Measurements from ENCODE around the gene OR2T4. TPM values are rescaled to one million over a fixed set of nuclear protein-coding genes. Genes with fewer than 3 reads are reported as not detected.

The OR2T4 gene
- not detected in 5 replicates for total RNA-seq (2022; extraction: Qiagen RNA extraction)

GRCh38 chr1:248361121-248361715, at the start of gene OR2T4:
TSS of gene OR2T4 (plus strand) at chr1:248361665. CDS start at chr1:248361665, 0 bp downstream.

GRCh38 chr1:248324468-248324867, 37.0 kb upstream of the OR2T4 start, which contains the start of gene OR2M7:
TSS of gene OR2M7 (minus strand) at chr1:248324568. CDS start at chr1:248324568, 0 bp downstream.

GRCh38 chr1:248348475-248348874, 13.0 kb upstream of the OR2T4 start, which contains the start of gene OR14C36:
TSS of gene OR14C36 (plus strand) at chr1:248348775. CDS start at chr1:248348775, 0 bp downstream.

GRCh38 chr1:248375446-248375845, 14.0 kb downstream of the OR2T4 start, which contains the start of gene OR2T6:
TSS of gene OR2T6 (plus strand) at chr1:248375746. CDS start at chr1:248387609, 11,863 bp downstream.

GRCh38 chr1:248402748-248403147, 41.3 kb downstream of the OR2T4 start, which contains the start of gene OR2T1:
TSS of gene OR2T1 (plus strand) at chr1:248403048. CDS start at chr1:248406148, 3,100 bp downstream.

Other genes with a start within 250 kb of the OR2T4 start
- gene OR2M5, start 216.5 kb upstream of the OR2T4 start, total RNA-seq (2022; extraction: Qiagen RNA extraction), result not detected in 5 replicates
- gene OR2M2, start 186.8 kb upstream of the OR2T4 start, total RNA-seq (2022; extraction: Qiagen RNA extraction), result not detected in 5 replicates
- not detected in 5 replicates for gene OR2M3, start 164.4 kb upstream of the OR2T4 start, total RNA-seq (2022; extraction: Qiagen RNA extraction)
- not detected in 5 replicates for gene OR2M4, start 130.2 kb upstream of the OR2T4 start, total RNA-seq (2022; extraction: Qiagen RNA extraction)
- gene OR2T33, start 83.7 kb upstream of the OR2T4 start, total RNA-seq (2022; extraction: Qiagen RNA extraction), result not detected in 5 replicates
- gene OR2T12, start 58.2 kb upstream of the OR2T4 start, total RNA-seq (2022; extraction: Qiagen RNA extraction), result not detected in 5 replicates
- not detected in 5 replicates for gene OR2M7, start 37.1 kb upstream of the OR2T4 start, total RNA-seq (2022; extraction: Qiagen RNA extraction)
- not detected in 5 replicates for gene OR14C36, start 12.9 kb upstream of the OR2T4 start, total RNA-seq (2022; extraction: Qiagen RNA extraction)
- not detected in 5 replicates for gene OR2T6, start 14.1 kb downstream of the OR2T4 start, total RNA-seq (2022; extraction: Qiagen RNA extraction)
- gene OR2T1, start 41.4 kb downstream of the OR2T4 start, total RNA-seq (2022; extraction: Qiagen RNA extraction), result not detected in 5 replicates
- not detected in 5 replicates for gene OR2T2, start 84.0 kb downstream of the OR2T4 start, total RNA-seq (2022; extraction: Qiagen RNA extraction)
- not detected in 5 replicates for gene OR2T3, start 111.7 kb downstream of the OR2T4 start, total RNA-seq (2022; extraction: Qiagen RNA extraction)
- not detected in 5 replicates for gene OR2T5, start 126.9 kb downstream of the OR2T4 start, total RNA-seq (2022; extraction: Qiagen RNA extraction)
- not detected in 5 replicates for gene OR2G6, start 146.4 kb downstream of the OR2T4 start, total RNA-seq (2022; extraction: Qiagen RNA extraction)
- not detected in 5 replicates for gene OR2T29, start 201.1 kb downstream of the OR2T4 start, total RNA-seq (2022; extraction: Qiagen RNA extraction)
- not detected in 5 replicates for gene OR2T34, start 213.1 kb downstream of the OR2T4 start, total RNA-seq (2022; extraction: Qiagen RNA extraction)
- not detected in 5 replicates for gene OR2T10, start 236.0 kb downstream of the OR2T4 start, total RNA-seq (2022; extraction: Qiagen RNA extraction)

All from A549 treated with Mapracorat at 1 μM for 4 hours (cell line).